Measurements from ENCODE around the gene ESRRB.

Gene ESRRB

DNA sequence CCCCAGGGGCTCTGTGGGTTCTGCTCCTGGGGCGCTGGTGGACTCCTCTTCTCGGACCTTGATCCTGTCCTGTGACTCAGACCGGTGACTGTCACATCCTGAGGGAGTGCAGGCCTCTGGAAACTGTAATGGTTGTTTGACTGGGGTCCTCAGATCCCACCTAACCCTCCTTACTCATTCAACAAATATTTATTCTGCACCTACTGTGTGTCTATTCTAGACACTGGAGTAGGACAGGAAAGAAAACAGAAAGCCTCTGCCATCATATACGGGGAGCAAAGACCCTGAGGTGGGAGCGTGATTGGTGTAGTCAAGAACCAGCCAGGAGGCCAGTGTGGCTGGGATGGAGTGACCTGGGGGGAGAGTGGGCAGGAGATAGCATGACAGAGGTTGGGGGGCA is 47.6 kb downstream of the ESRRB start:
- TF ChIP-seq, protein P1, sequence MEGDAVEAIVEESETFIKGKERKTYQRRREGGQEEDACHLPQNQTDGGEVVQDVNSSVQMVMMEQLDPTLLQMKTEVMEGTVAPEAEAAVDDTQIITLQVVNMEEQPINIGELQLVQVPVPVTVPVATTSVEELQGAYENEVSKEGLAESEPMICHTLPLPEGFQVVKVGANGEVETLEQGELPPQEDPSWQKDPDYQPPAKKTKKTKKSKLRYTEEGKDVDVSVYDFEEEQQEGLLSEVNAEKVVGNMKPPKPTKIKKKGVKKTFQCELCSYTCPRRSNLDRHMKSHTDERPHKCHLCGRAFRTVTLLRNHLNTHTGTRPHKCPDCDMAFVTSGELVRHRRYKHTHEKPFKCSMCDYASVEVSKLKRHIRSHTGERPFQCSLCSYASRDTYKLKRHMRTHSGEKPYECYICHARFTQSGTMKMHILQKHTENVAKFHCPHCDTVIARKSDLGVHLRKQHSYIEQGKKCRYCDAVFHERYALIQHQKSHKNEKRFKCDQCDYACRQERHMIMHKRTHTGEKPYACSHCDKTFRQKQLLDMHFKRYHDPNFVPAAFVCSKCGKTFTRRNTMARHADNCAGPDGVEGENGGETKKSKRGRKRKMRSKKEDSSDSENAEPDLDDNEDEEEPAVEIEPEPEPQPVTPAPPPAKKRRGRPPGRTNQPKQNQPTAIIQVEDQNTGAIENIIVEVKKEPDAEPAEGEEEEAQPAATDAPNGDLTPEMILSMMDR (IDR thresholded peaks at IDR 0.05), result no peak

DNA sequence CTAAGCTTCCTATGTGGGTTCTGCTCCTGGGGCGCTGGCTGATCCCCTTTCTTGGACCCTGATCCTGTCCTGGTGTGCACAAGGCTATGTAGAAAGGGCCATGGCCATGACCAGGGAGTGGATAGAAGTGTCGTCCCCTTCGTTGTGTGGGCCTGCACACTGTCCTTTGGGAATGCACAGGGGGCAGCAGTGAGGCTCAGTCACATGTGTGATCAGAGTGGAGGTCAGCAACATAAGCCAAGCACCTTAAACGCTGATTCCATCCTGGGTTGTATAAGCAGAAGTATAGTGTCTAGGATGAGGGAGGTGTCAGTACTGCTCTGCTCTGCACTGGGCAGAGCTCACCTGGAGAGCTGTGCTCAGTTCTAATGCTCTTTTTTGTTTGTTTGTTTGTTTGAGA is 48.4 kb downstream of the ESRRB start:
- TF ChIP-seq, protein P1 (IDR thresholded peaks at IDR 0.05), result no peak

GRCh38 chr14:76426161-76426696 is 50.3 kb downstream of the ESRRB start:
- TF ChIP-seq, protein P1 (IDR thresholded peaks at IDR 0.05), result no peak

GRCh38 chr14:76428611-76429010 is 52.7 kb downstream of the ESRRB start:
- TF ChIP-seq, protein P1 (IDR thresholded peaks at IDR 0.05), result no peak

DNA sequence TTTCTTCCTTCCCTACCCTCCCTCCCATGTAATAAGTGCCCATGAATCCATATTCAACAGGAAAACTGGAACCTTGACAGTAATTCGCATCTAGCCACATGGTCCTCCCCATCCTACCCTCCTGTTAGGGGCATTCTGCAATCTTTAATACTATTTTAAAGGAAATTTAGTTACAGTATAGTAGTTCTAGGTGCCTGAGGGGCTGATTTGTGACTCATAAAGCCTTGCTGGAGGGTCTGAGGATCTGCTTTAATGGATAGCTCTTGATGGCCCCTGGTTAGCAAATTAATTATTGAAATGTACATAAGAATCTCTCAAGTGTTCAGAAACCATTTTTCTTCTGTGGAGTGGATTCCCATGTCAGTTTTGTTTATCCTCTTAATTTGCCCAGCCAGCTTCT is 54.1 kb downstream of the ESRRB start:
- TF ChIP-seq, protein P1 (IDR thresholded peaks at IDR 0.05), result no peak

GRCh38 chr14:76430475-76430980 is 54.6 kb downstream of the ESRRB start:
- TF ChIP-seq, protein P1 (IDR thresholded peaks at IDR 0.05), result no peak

DNA sequence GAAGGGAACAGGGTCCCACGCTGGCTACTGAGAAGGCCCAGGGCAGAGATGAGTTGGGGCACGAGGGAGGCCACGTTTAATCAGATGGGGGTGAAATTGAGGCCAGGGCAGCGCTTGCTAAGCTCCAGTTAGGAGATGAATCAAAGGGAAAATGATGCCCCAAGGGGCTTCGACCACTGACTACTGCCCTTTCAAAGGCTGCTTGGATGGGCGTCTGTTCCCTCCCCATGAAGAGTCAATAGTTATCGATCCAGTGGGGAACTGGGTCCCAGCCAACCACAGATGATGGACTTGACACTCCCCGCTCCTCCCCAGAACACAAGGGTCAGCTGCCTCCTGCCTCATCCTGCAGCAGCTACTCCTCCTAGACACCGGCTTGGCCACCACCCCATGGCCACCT is 55.6 kb downstream of the ESRRB start:
- TF ChIP-seq, protein P1 (IDR thresholded peaks at IDR 0.05), result no peak
